LHCN-M2 (cell line): ENCODE data around the gene GEMIN4. TPM values are rescaled to one million over a fixed set of nuclear protein-coding genes. Genes with fewer than 3 reads are reported as not detected.
A peak's percentile ranks its signal among the peaks of the same experiment; 100 is the strongest.
"Not testable (repeated sequence)": the region's sequence is repeated elsewhere in the genome, so short reads cannot be mapped to it uniquely, and the experiment has no call there.

Source experiments
- DNase-seq: peaks from one replicate; pipeline ENCODE4 v3.0.0-alpha.2; 2012; ENCODE audit warnings: low read depth
- total RNA-seq: library from RNA; depleted of rRNA; stranded (reverse); fragments of >200 nt; gene quantifications from 2 replicates; pipeline ENCODE4 v1.2.3, GENCODE V29; 2014

Gene GEMIN4
- total RNA-seq, 1 experiment from 2014 or later = 23.0 TPM

- DNase-seq = no peak
These were observed 26.0 kb upstream of the GEMIN4 start for GRCh38 chr17:778096-778495.

GRCh38 chr17:774313-774584 is 22.2 kb upstream of the GEMIN4 start:
- no peak for DNase-seq

GRCh38 chr17:773467-774312 is 21.6 kb upstream of the GEMIN4 start:
- DNase-seq = no peak

GRCh38 chr17:773016-773415 is 21.0 kb upstream of the GEMIN4 start:
- no peak for DNase-seq

DNA sequence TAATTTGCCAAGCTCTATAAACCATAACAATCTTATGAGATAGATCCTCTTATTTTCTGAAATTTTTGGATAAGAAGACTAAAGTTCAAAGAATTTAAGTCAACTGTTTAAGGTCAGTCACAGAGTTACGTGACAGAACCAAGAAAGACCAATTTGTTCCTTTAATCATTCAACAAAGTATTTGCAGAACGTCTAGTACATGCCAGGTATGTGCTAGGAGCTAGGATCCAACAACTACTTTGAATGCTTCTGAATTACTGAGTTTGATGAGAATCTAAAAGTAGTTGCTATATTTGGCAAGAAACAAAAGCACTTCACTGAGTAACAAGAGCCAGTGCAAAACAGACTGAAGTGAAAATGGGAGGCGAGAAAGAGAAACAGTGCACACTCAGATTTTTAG is 15.0 kb upstream of the GEMIN4 start:
- no peak for DNase-seq

- DNase-seq = no peak
These were observed 8.3 kb upstream of the GEMIN4 start for GRCh38 chr17:760371-760770.

DNA sequence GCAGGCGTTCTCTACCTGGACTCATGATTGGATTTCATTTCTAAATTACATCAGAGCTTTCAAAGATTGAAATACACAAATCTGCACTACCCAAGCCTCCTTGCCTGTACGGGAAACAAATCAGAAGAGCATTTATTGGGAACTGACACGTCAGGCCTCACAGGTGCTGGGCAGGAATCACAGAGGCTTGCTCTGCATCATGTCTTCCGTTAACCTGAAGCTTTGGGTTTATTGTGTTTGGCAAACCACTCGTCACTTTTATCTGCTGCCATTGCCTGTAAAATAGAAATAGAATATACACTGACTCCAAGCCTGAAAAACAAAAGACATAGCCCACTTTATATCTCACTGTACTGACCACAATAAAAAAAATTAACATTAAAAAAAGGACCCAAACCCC is 7.9 kb upstream of the GEMIN4 start:
- DNase-seq = no peak

GRCh38 chr17:756010-756567 is 4.0 kb upstream of the GEMIN4 start:
- not testable (repeated sequence) for DNase-seq

- not testable (repeated sequence) for DNase-seq
These were observed 3.4 kb upstream of the GEMIN4 start for GRCh38 chr17:755319-755961.

- DNase-seq = no peak
These were observed 1.4 kb upstream of the GEMIN4 start for GRCh38 chr17:753418-753817.

DNA sequence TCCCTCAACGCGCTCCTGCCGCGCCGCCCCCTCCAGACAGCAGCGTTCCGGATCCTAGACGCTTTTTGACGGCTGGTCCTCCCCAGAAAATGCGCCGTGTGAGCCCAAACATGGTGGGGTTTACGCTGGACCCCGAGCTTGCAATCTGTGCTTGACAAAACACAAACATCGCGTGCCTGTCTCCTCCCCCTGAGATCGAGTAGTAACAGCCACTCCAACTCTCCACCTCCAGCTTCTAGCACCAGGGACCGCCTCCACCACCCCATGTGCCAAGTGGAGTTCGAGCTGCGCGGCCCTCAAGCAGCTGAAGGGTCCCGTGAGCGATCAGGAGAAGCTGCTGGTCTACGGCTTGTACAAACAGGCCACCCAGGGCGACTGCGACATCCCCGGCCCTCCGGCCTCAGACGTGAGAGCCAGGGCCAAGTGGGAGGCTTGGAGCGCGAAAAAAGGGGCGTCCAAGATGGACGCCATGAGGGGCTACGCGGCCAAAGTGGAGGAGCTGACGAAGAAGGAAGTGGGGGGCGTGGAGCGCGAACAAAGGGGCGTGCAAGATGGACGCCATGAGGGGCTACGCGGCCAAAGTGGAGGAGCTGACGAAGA is 656 bp upstream of the GEMIN4 start:
- DNase-seq = peak; percentile 31

GRCh38 chr17:751269-752001 is 629 bp downstream of the GEMIN4 start:
- DNase-seq = peak; percentile 66

GRCh38 chr17:750431-751037 is 1.5 kb downstream of the GEMIN4 start:
- no peak for DNase-seq

- DNase-seq = not testable (repeated sequence)
These were observed 2.7 kb downstream of the GEMIN4 start for GRCh38 chr17:749359-749758.

DNA sequence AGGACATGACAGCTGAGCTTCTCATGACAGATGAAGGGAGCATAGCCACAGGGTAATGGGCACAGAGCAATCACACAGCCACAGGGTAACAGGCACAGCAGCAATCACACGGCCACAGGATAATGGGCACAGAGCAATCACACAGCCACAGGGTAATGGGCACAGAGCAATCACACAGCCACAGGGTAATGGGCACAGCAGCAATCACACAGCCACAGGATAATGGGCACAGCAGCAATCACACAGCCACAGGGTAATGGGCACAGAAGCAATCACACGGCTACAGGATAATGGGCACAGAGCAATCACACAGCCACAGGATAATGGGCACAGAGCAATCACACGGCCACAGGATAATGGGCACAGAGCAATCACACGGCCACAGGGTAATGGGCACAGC is 3.5 kb downstream of the GEMIN4 start:
- not testable (repeated sequence) for DNase-seq

GRCh38 chr17:746783-747629 is 5.1 kb downstream of the GEMIN4 start:
- no peak for DNase-seq

- DNase-seq = no peak
These were observed 5.9 kb downstream of the GEMIN4 start for GRCh38 chr17:746181-746580.

DNA sequence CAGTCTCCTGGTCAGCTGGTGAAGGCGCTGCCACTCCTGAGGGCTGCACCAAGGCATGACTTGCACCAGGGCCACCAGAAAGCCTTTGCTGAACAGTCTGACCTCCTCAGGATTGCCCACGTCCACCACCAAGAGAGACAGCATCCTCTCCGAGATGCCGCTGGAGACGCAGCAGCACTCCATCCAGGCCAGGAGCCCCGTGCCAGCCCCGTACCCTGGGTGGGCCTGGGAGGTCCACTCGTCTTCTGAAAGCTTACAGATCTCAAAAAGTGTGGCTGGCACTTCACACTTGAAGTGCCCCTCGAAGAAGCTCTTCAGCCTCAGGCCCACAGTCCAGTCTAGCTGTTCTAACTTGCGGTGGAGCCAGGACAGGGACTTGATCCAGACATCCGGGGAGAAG is 6.7 kb downstream of the GEMIN4 start:
- DNase-seq = no peak

DNA sequence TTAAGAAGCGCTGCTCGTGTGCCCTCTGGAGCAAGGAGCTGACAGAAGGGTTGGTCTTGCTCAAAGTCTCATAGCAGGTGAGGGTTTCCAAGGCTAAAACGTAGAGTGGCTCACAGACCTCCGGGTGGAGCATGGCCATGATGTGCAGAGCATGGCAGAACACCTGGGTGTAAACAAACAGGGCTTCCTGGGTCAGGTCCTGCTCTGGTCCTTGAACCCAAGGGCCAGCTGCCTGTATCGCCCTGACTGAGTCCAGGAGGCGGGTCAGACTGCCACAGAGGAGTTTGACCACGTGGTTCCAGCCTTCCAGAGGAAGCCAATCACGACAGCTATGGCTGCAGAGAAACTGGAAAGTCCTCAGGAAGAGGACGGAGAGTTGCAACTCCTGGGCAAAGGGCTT is 7.1 kb downstream of the GEMIN4 start:
- DNase-seq = no peak

GRCh38 chr17:743139-743538 is 8.9 kb downstream of the GEMIN4 start:
- no peak for DNase-seq
